RWPE1 (cell line): ENCODE data around the gene GAREM1.

Experiments
- CTCF ChIA-PET: fragments of 350-600 bp; sonication (Branson Sonifier 250); formaldehyde crosslinking; extraction: SDS; loops from one replicate; lab custom pipeline; 2021; lab: Yijun Ruan, JAX
- POLR2A ChIA-PET: fragments of 400-600 bp; formaldehyde crosslinking; extraction: SDS; loops from one replicate; lab custom pipeline; 2020; ENCODE audit warnings: antibody characterized with exemption; ENCODE audit not compliant: low non-redundant PET; lab: Yijun Ruan, JAX
- DNase-seq: peaks from one replicate; pipeline ENCODE4 v3.0.0; 2012; ENCODE audit warnings: low spot score
- H3K27ac ChIP-seq: fragments of 450-650 bp; 2 replicates; pipeline ENCODE4 v1.5.1; 2017
- CTCF ChIP-seq: fragments of 450-650 bp; conservative IDR thresholded peaks from 2 replicates; pipeline ENCODE4 v1.5.1; 2017; ENCODE audit warnings: low read depth, mild to moderate bottlenecking

The GAREM1 gene

GRCh38 chr18:32440518-32440917, 30.2 kb downstream of the GAREM1 start:
- ChIA-PET POLR2A (no interaction called here), CTCF (no interaction called here)
- no peak for TF ChIP-seq CTCF
- H3K27ac ChIP-seq, result no peak overlapping the region
- DNase-seq, result no peak

GRCh38 chr18:32439802-32440201, 30.9 kb downstream of the GAREM1 start:
- POLR2A ChIA-PET, result no interaction called here
- H3K27ac ChIP-seq, result no peak overlapping the region
- CTCF ChIA-PET, result interaction anchor here (0.9 kb wide), 1 partner anchor 9 kb away, joined by 3 read pairs; no protein-coding TSS in a partner anchor
- DNase-seq, result no peak
- TF ChIP-seq CTCF, result 0 out of 2 replicates have a peak, but pooled peaks have one; percentile 14

GRCh38 chr18:32439241-32439640, 31.4 kb downstream of the GAREM1 start:
- POLR2A ChIA-PET, result no interaction called here
- no peak for TF ChIP-seq CTCF
- CTCF ChIA-PET, result interaction anchor here (0.9 kb wide), 1 partner anchor 10 kb away, joined by 3 read pairs; no protein-coding TSS in a partner anchor
- no peak overlapping the region for H3K27ac ChIP-seq
- DNase-seq, result no peak

GRCh38 chr18:32438173-32438572, 32.5 kb downstream of the GAREM1 start:
- H3K27ac ChIP-seq, result no peak overlapping the region
- CTCF ChIA-PET, result no interaction called here
- POLR2A ChIA-PET, result no interaction called here
- no peak for DNase-seq
- no peak for TF ChIP-seq CTCF

- POLR2A ChIA-PET, result no interaction called here
- no peak overlapping the region for H3K27ac ChIP-seq
- CTCF ChIA-PET, result interaction anchor here (0.5 kb wide), 1 partner anchor 541 kb away, joined by 4 read pairs; no protein-coding TSS in a partner anchor
- TF ChIP-seq CTCF, result no peak
- no peak for DNase-seq
Observed at GRCh38 chr18:32437100-32437834, 33.4 kb downstream of the GAREM1 start.

GRCh38 chr18:32435631-32436500, 34.8 kb downstream of the GAREM1 start:
- H3K27ac ChIP-seq, result no peak overlapping the region
- TF ChIP-seq CTCF, result no peak
- no peak for DNase-seq
- ChIA-PET POLR2A (no interaction called here), CTCF (interaction anchor here (0.7 kb wide), 1 partner anchor 43 kb away, joined by 6 read pairs; no protein-coding TSS in a partner anchor)
